HG03025 (cell line): Measurements from ENCODE around the gene BPIFB6.

Experiments
- ATAC-seq: cut with Tn5 transposase; IDR thresholded peaks from one replicate; pipeline ENCODE4 v1.9.1; 2021; ENCODE audit warnings: mild to moderate bottlenecking, moderate library complexity; ENCODE audit not compliant: unreplicated experiment, low FRiP score

BPIFB6 gene

DNA sequence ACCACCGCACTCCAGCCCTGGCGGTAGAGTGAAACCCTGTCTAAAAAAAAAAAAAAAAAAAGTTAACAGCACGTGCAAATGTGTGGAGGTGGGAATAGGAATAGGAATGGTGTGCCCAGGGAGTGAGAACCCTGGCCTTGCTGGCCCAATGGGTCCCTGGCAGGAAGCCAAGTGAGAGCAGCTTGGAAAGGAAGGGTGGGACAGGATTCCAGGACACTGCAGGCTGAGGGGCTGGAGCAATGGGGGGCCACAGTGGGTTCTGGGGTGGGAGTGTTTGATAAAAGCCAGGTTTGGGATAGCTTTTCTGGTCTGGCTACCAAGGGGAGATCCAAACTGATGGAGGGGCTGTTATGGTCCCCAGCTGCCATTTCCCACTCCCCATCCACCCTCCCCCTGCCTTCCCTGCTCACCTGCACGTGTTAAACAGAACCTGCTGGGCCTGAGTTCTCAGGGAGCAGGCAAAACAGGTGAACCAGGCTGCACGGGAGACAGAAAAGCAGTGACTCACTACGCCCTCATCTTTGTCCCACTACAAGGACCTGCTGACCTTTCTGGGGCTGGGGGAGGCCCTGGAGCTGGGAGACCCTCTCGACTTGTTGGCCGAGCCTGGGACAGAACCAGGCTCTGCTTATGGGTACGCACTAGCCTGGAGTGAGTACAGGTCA is 30.5 kb upstream of the BPIFB6 start:
- no peak for ATAC-seq

DNA sequence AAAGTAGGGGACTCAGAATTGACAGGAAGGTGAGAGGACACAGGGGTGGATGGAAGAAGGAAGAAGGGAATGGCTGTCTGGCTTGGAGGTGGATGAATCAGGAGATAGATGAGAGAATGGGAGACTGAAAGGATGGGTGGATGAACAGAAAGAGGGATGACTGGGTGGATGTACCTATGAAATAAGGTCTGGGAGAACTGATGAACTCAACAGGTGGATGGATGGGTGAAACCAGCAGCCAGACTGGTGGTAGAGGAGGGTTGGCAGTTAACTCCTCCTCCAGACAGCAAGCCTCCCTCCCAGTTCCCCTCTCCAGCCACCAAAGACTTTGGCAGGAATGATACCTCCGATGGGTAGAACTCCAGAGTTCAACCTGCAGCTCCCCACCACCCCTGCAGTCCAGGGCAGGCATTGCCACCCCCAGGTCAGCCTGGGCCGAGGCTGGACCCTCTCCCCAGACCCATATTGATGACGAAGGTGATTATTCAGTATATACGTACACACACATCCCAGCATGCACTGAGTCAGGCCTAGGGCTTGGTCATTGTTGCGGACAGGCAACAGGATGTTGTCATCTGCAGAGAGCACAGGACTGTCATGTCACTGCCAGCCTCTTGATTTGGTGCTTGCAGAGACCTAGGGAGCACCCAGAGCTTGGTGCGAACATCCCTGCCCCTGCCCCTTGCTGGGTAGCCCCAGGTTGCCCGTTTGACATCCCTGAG is 29.2 kb upstream of the BPIFB6 start:
- ATAC-seq, result no peak

DNA sequence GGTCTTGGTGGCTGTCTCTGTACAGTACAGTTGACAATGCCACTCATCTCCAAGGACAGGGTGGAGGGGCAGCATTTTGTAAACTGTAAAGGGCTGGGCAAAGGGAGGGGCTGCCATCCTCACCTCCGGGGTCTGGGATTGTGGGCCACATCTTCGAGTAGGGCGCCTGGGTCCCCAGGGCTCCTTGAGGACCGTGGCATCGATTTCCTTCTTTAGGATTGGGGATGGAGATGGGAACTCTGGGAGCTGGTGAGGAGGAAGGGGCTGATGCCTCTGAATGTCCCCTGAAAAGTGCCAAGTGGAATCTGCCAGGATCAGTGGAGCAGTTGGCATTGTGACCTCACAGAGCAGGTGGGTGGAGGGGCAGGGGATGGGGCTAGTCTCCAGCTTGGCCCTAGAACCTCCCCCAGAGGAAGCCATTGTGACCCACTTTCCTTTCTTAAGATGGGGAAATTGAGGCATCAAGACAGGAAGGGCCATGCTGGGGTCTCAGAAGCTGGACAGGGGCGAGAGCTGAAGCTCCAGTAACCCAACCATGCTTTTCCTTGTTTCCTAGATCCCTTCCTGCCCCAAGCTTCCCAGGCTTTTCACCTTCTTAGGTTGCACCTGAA is 27.2 kb upstream of the BPIFB6 start, which contains the start of gene SUN5:
Gene SUN5 (minus strand): TSS at position 293 of the 611 bp plus-strand sequence. CDS start 93 bp downstream, at position 200.
- ATAC-seq, result no peak

DNA sequence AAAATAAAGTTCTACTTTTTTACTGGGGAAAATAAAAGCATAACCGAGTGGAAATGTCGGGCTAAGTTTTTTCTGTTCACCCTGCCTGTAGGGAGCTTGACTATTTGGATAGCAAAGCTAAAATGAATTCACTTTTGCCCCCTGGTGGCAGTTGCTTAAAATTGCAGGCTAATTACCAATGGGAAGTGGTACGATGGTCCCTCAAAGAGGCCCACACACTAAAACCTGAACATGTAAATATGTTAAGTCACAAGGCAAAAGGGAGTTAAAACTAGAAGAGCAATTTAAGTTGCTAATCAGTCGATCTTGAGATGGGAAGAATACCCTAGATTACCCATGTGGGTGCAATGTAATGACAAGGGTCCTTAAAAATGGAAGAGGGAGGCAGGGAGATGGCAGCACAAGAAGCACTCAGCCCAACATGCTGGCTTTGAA is 26.3 kb upstream of the BPIFB6 start:
- ATAC-seq, result no peak

DNA sequence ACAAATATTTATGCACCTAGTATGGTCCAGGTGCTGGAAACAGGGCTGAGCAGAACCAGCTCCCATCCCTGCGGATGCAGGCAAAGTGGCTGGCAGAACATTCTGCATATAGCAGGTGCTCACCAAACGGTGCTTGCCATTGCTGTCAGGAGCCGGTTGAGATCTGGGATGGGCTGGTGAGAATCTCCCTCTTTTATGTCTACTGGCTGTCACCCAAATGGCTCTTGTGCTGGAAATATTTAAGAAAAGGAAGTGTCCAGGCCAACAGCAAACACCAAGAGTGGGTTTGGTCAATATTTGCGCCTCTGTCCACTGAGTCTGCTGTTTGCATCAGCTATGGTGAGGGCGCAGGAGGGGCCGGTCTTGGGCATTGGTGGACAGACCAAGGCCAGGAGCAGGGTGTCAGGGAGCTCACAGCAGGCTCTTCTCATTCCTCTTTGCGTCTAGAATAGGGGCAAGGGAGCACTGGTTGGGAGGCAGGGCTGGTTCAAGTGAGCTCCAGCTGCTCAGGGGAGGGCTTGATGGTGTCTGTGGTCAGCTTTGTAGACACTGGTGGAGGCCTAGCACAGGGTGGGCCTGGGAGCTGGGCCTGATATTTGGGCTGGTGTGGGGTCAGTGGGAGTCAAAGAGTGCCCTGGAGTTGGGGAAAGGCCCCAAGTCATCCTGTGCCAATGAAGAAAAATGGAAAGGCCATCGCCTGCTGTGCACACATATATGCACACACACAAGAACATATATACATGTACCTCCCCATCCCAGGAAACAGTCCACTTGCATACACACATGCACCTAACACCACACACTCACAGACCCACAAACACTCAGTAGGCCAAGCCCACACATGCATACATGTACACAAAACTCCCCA is 25.3 kb upstream of the BPIFB6 start:
- ATAC-seq, result no peak

DNA sequence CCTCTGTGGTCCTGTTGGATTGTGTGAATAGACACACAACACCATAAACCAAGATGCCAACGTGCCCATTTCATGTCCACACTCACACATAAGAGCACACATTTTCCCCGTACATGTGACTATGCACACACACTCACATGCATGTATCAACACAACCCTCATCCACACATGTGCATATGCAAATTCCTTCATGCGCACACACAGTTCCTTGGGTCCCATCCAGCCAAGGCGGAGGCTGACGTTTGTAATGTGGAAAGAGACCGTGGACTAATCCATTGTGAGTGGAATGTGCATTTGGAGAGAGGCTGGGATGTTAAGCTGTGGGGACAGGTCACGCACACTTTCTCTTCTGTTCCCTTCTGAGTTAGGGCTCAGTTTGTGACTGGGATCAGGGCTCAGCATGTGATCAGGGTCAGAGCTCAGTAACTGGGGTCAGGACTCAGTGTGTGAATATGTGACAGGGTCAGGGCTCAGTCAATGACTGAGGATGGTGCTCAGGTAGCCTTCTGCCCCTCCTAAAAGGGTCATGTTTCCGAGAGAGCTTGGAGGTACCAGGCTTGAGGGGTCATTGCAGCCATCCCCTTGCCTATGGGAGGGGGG is 24.6 kb upstream of the BPIFB6 start:
- no peak for ATAC-seq

DNA sequence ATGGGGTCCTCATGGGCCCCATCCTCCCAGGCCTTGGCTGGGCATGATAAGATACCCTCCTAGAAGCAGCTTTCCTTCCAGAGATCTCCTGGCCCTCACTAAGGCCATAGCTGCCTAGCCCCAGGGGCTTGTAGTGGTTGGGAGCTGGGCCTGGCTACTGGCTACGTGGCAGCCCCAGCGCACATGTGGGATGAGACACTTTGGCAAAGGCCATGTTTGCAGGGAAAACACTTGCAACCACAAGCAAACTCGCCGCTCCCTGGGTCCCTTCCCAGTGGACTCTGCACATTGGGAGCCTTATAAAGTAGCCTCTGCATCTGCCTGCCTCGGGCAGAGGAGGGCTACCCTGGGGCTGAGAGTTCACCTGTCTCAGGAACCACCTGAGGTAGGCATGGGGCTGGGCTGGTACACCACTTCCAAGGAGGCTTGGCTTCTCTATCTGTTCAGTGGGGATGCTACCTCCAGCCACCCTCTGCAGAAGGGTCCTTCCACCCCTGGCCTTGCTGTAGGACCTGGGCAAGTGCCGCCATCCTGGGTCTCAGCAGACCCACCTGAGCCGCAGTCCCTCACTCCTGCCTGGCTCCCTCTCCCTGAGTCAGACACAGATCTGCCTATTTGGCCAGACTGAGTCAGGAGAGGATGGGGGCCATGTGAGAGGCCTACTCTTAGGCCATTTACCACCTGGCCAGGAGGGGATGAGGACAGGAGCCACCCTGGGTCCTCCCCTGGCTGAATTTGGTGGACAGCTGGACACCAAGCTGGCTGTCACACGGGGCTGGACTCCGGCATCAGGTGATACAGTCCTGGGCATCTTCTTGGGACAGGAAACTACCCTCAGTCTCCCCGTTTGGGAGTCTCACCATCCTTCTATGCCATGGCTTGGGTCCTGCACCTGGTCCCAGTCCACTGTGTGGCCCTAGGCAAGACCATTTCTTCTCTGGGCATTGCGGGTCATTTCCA is 23.8 kb upstream of the BPIFB6 start, which contains the start of gene BPIFB2:
Gene BPIFB2 (plus strand): TSS at position 329 of the 960 bp plus-strand sequence. CDS start 871 bp downstream, outside the sequence.
- ATAC-seq, result no peak

DNA sequence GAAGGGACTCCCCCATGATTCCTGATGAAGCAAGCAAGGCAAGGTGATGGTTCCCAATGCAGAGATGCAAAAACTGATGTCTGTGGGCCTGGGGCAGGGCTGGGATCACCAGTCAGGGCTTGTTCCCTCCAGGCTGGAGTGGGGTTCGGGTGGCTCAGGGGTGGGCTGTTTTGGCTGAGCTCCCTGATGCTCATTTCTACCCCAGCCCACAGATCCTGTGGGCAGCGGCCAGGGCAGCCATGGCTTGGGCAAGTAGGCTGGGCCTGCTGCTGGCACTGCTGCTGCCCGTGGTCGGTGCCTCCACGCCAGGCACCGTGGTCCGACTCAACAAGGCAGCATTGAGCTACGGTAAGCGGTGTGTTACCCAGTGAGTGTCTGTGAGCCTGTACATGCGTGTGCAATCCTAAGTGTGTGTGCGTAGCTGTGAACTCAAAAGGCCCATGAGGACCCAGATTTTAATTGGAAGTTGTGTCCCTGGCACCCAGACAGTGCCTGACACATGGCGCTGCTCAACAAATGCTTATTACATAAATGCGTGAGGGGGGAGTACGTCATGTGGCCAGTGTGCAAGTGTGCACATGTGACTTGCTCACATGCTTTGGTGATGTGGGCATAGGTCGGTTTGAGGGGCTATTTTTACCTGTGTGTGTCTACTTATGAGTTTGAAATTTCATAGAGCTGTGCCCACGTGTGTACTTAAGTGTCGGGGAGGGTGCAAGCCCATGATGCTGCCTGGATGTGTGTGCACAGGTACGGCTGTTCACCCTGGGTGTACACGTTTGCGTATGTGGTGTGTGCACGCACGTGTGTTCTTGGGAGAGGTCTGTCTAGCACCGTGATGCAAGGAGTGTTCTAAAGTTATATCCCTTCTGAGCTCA is 22.9 kb upstream of the BPIFB6 start:
- no peak for ATAC-seq

DNA sequence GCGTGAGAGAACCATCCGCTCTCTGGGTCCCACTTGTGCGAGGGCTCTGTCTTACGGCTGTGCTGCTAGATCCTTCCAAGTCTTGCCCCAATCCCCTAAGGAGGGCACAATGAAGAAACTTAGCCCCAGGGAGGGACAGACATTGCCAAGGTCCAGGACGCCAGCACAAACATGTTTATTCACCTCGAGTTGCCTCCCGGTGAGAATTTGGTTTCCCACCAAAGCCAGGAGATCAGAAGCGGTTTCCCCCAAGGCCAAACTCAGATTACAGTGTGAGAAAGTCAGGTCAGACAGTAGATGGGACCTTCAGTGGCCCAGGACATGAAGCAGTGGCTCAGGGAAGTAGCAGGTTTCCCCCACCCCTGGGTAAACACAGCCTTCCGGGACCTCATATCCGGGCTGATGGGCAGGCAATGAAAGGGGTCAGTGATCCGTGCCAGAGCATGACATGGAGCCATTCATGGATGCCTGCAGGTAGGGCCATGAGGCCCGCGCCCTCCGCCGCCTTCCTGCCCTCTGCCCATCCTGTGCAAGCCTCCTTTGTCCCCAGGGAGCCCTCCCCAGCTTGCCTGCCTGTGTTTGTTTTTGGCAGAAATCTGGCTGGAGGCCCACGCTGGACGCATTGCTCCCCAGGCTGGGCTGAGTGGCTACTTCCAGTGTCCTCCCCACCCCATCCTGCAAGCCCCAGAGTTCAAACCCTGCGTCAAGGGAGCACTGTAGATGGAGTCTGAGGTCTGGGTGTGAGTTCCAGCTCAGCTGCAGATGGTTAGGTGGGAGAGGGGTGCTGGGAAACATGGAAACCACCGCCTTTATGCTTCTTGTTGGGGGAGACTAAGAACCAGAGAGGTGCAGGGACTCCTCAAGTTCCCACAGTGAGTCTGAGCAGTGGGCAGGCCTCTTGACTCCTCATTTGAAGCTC is 22.0 kb upstream of the BPIFB6 start:
- ATAC-seq, result no peak

DNA sequence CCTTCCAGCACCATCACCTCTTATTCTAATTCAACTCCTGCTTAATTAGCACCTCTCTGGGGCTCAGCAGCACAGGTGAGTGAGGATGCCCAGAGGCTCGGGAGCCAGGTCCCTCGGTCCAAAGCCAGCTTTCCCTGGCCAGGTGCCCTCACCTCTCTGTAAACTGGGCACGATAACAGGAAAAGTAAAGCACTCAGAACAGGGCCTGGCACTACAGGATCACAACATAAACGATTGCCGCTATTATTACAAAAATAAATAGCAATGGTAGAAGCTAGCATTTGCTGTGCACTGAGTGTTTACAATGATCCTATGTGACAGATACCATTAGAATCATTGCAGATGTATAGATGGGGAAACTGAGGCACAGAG is 21.3 kb upstream of the BPIFB6 start:
- no peak for ATAC-seq

DNA sequence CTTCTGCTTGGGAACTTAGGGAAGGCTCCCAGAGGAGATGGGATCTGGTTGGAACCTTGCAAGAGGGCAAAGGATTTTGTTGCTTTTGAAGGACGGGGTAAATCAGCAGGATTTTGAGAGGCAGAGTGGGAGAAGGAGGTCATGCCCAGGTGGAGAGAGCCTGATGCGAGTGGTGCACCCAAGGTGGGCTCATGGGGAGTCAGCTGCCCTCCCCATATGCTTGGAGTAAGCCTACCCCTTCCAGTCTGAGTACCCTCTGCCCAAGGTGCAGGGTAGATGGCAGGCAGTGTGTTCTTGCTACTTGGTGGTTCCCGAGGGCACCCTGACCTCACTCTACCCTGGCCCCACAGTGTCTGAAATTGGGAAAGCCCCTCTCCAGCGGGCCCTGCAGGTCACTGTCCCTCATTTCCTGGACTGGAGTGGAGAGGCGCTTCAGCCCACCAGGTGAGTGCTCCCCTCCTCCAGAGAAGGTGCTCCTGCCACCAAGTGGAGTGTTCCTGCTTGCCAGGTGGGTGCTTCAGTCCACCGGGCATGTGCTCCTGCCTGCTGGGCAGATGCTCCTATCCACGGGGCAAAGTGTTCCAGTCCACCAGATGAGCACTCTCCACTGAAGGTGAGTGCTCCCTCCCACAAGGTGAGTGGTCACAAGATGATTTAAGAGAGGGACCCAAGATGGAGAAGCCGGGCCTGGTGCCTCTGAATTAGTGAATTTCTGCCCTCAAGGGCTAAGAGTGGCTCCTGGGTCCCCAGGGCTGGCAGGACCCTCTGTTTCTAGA is 20.6 kb upstream of the BPIFB6 start:
- no peak for ATAC-seq

DNA sequence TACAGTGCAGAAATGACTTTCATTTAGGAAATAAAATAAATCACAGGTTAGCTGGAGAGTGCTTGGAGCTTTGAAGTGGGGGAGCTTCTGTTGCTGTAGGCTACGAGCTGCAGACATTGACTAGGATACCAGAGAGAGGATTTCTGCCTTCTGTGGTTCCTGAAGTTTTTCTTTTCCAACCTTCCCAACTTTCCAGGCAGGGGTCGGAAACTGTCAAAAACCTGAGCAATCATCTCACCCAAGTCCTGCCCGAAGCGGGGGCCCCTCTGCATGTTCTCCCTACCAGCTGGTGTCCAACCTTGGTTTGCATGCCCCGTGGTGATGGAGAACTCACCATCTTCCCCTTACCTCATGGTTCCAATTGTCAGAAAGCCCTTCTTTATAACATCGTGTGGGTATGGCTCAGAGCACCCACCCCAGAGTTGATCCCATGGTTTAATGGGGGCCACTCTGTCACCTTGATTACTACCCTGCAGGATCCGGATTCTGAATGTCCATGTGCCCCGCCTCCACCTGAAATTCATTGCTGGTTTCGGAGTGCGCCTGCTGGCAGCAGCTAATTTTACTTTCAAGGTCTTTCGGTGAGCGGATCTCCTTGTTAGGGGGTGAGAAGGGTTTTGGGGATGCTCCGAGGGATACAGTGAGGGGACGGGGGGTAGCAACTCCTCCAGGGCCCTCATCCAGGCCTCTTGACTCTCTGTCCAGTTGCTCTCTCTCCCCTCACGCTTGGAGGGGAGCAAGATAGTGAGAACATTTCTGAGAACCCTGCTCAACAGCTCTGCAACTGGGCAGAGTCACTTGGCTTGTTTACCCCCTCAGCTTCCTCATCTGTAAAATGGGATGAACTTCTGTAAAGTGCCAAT is 18.9 kb upstream of the BPIFB6 start:
- no peak for ATAC-seq

DNA sequence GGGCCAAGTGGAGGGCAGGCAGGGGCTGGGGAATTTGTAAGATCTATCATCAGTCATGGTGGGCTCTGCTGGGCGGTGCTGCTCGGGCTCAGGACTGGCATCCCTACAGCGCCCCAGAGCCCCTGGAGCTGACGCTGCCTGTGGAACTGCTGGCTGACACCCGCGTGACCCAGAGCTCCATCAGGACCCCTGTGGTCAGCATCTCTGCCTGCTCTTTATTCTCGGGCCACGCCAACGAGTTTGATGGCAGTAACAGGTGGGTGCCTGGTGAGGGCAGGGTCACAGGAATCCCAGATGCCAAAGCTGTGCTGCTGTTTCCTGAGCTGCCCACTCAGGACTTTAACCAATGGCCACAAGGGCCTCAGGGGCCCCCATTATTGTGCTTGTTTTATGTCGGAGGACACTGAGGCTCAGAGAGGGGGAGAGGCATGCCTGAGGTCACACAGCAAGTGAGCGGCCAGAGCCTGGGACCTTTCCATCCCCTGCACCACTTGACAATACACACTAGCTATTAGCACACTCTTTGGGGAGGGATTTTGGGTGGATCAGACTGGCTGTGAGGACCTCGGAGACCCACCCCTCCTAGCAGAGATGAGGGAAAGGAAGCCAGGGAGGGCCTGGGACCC is 17.6 kb upstream of the BPIFB6 start:
- no peak for ATAC-seq

DNA sequence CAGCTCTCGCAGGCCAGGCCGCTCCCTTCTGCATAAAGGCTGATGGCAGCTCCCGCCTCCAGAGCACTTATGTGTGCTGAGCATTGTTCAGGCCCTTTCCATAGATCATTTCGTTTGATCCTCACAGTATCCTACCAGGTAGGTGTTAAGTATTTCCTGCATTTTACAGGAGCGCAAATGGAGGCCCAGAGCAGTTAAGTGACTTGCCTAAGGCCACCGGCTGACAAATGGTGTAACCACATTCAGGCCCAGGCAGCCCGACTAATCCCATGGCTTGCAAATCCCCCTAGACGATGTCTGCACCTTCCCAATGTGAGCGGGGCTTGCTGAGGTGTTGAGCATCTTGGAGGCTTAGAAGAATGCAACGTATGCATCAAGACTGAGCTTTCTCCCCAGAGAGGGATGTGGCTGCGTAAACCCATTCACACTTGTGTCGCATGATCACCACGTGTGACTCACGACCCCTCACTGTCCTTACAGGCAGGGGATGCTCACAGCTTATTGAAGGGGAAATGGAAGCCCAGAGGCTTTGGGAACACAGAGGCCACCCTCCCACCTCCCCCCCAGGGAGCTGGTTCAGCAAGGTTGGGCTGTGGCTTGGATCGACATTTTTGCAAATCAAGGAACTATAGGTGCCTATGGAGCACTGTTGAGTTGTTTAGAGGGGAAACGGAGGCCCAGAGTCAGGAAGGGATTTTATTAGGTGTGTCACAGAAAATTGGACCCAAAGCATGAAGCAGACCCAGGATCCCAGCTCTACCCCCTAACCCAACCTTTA is 16.9 kb upstream of the BPIFB6 start:
- no peak for ATAC-seq
